Measurements from ENCODE around the gene ANKRD13A.

DNA sequence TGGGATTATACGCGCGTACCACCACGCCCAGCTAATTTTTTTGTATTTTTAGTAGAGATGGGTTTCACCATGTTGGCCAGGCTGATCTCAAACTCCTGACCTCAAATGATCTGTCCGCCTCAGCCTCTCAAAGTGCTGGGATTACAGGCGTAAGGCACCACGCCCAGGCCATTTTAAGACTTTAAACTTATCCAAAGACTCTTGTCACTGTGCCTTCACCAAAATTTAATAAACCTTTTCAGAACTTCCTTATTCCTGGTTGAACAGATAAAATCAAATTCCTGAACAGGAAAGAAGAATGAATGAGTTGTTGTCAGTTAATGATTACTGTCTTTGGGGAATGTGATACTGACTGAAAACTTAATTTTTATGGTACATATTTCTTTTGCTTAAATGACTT is 40.9 kb upstream of the ANKRD13A start:
- TF ChIP-seq POLR2A (IDR thresholded peaks at IDR 0.05; ENCODE audit: low read length) (no peak), GATA1 (IDR thresholded peaks at IDR 0.05; ENCODE audit: low read depth, low read length) (no peak)

All from erythroblast (primary cell).